Gastrocnemius medialis (tissue), 4 donors: Measurements from ENCODE around the gene STARD7.

Experiments used
- CTCF ChIP-seq, 5 experiments: fragments of 450-650 bp in 3 of 5; fragments of 200-600 bp in 2 of 5; sonication (generic) in 2 of 5; IDR thresholded peaks in 4 of 5; conservative IDR thresholded peaks in 1 of 5; 1 replicate in 4 of 5; 2 replicates in 1 of 5; pipeline ENCODE4 v1.5.1; 2016 to 2019; ENCODE audit warnings: antibody characterized with exemption in 5 of 5, mild to moderate bottlenecking in 3 of 5, moderate library complexity in 3 of 5
- POLR2A ChIP-seq, 2 donors: fragments of 450-650 bp; IDR thresholded peaks; one replicate each; pipeline ENCODE4 v1.6.1; 2017; ENCODE audit warnings: antibody characterized with exemption in 2 of 2, mild to moderate bottlenecking in 2 of 2, moderate library complexity in 2 of 2

GRCh38 chr2:96241227-96241626, 32.6 kb upstream of the STARD7 start:
- TF ChIP-seq CTCF (IDR thresholded peaks at IDR 0.05 in 4 of 5, conservative IDR thresholded peaks at IDR 0.05 in 1 of 5) (no peak), POLR2A (IDR thresholded peaks at IDR 0.05) (no peak)
